ENCODE measurements around the gene DNAJC15. TPM values are rescaled to one million over a fixed set of nuclear protein-coding genes. Genes with fewer than 3 reads are reported as not detected.

The DNAJC15 gene
- total RNA-seq, 1 experiment from 2014 or later, result 10.8 TPM

DNA sequence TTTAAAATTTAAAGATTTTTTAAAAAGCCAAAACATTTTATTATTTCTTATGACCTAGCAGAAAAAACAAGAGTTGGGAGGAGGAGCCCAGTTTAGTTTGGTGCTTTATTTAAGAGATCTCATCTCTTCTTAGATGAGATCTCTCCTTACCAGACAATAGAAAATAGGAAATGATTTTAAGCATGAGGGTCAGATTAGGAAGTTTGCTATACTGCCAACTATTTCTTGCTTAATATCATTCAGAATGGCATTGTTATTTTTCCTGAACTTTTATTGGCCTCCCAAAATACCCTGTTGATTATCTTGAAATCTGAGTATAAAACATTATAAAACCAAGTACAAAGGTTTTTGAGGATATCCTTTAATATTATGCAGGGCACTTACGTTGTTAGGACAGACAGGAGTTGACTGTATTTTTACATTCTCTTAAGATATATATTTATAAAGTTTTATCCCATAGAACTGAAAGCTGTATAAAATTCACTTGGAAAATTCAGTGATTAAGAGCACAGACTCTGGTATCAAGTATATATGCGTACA lies 56.1 kb downstream of the DNAJC15 start:
- intact Hi-C loops (cut with micrococcal nuclease), result no loop called here
- no peak overlapping the region for H3K27ac ChIP-seq (ENCODE audit: low read depth, low read length)
- TF ChIP-seq ZNF274 (IDR thresholded peaks at IDR 0.05; ENCODE audit: low read depth, low read length) (no peak), SRF (IDR thresholded peaks at IDR 0.05; ENCODE audit: low read depth) (no peak), TCF7L2 (IDR thresholded peaks at IDR 0.05; ENCODE audit: borderline replicate concordance, extremely low read depth, insufficient read depth, insufficient read length) (no peak), SP1 (IDR thresholded peaks at IDR 0.05; ENCODE audit: low read depth) (no peak), JUND (IDR thresholded peaks at IDR 0.05) (no peak), FOSL1 (IDR thresholded peaks at IDR 0.05; ENCODE audit: low read depth) (no peak), ZFX (IDR thresholded peaks at IDR 0.05) (no peak), POLR2AphosphoS5 (IDR thresholded peaks at IDR 0.05; ENCODE audit: low read depth, low read length) (no peak), EZH2 (IDR thresholded peaks at IDR 0.05) (no peak), EGR1 (IDR thresholded peaks at IDR 0.05; ENCODE audit: low read depth) (no peak), SIN3A (IDR thresholded peaks at IDR 0.05; ENCODE audit: low read depth) (no peak), YY1 (IDR thresholded peaks at IDR 0.05; ENCODE audit: extremely low read depth, insufficient replicate concordance, low read depth, low read length) (no peak)
- TF ChIP-seq, protein P1, sequence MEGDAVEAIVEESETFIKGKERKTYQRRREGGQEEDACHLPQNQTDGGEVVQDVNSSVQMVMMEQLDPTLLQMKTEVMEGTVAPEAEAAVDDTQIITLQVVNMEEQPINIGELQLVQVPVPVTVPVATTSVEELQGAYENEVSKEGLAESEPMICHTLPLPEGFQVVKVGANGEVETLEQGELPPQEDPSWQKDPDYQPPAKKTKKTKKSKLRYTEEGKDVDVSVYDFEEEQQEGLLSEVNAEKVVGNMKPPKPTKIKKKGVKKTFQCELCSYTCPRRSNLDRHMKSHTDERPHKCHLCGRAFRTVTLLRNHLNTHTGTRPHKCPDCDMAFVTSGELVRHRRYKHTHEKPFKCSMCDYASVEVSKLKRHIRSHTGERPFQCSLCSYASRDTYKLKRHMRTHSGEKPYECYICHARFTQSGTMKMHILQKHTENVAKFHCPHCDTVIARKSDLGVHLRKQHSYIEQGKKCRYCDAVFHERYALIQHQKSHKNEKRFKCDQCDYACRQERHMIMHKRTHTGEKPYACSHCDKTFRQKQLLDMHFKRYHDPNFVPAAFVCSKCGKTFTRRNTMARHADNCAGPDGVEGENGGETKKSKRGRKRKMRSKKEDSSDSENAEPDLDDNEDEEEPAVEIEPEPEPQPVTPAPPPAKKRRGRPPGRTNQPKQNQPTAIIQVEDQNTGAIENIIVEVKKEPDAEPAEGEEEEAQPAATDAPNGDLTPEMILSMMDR (IDR thresholded peaks at IDR 0.05 in 2 of 3, conservative IDR thresholded peaks at IDR 0.05 in 1 of 3; ENCODE audit: borderline replicate concordance in 1 of 3, insufficient read depth in 1 of 3, low read depth in 2 of 3, low read length in 2 of 3), result no peak
- ChIA-PET RAD21 (ENCODE audit: low non-redundant PET in 1 of 2, low total read pairs in 2 of 2, uncharacterized antibody in 2 of 2, unreplicated experiment in 2 of 2) (no interaction called here), POLR2A (no interaction called here), CTCF (no interaction called here)
- H4K20me1 ChIP-seq (ENCODE audit: insufficient read depth), result no peaks in the 10 kb centered on the region
- no TSS peak for BruUV-seq (replicated peaks)
- no peak overlapping the region for H3K4me2 ChIP-seq (ENCODE audit: low read length)
- ATAC-seq (no peak), DNase-seq (ENCODE audit: low read depth, low spot score) (no peak)
- no peaks in the 10 kb centered on the region for H3K36me3 ChIP-seq (ENCODE audit: control insufficient read depth in 1 of 2, insufficient read depth in 2 of 2, low read length in 2 of 2)
- no peaks in the 10 kb centered on the region for H3K79me2 ChIP-seq (ENCODE audit: insufficient read depth, low read length)
- no peak overlapping the region for H3K4me3 ChIP-seq (replicated peaks in 1 of 2; ENCODE audit: low read depth in 1 of 2, low read length in 2 of 2)
- no peaks in the 10 kb centered on the region for H3K9me3 ChIP-seq (ENCODE audit: control insufficient read depth in 1 of 2, insufficient read depth in 1 of 2, low read depth in 1 of 2, low read length in 2 of 2)
- H3K9me2 ChIP-seq (ENCODE audit: insufficient read depth), result no peaks in the 10 kb centered on the region
- H2AFZ ChIP-seq (ENCODE audit: low read depth, low read length, poor library complexity, severe bottlenecking), result no peak overlapping the region
- no peak overlapping the region for H3K9ac ChIP-seq (ENCODE audit: low read length)
- no peaks in the 10 kb centered on the region for H3K27me3 ChIP-seq (ENCODE audit: insufficient read depth, low read length)
- no peaks in the 10 kb centered on the region for H3K4me1 ChIP-seq (ENCODE audit: control insufficient read depth in 1 of 2, insufficient read depth in 2 of 2, low read length in 2 of 2)

Data from HCT116 (cell line).